Breast epithelium (tissue), 4 donors: ENCODE results near the gene TEAD4. TPM values are rescaled to one million over a fixed set of nuclear protein-coding genes. Genes with fewer than 3 reads are reported as not detected.

ENCODE experiments used
- DNase-seq, 2 donors: peaks; one replicate each; pipeline ENCODE4 v3.0.0-alpha.2; 2019; ENCODE audit warnings: low spot score in 2 of 2
- H3K27ac ChIP-seq, 2 donors: fragments of 200-600 bp; sonication (generic) in 1 of 2; one replicate each; pipeline ENCODE4 v1.5.1; 2016 to 2019; ENCODE audit warnings: mild to moderate bottlenecking in 1 of 2
- H3K27me3 ChIP-seq, 2 donors: fragments of 200-600 bp; sonication (generic) in 1 of 2; one replicate each; pipeline versions ENCODE4 v1.5.1 to v1.6.0; 2017 to 2019; ENCODE audit warnings: control low read depth in 1 of 2, mild to moderate bottlenecking in 1 of 2
- H3K36me3 ChIP-seq: fragments of 200-600 bp; one replicate; pipeline ENCODE4 v1.5.1; 2019
- H3K4me1 ChIP-seq, 2 donors: fragments of 200-600 bp; sonication (generic); one replicate each; pipeline ENCODE4 v1.5.1; 2016 to 2019; ENCODE audit warnings: control low read depth in 1 of 2
- H3K4me3 ChIP-seq, 3 donors: fragments of 200-600 bp; sonication (generic); 1 replicate in 2 of 3; 2 replicates in 1 of 3; pipeline ENCODE4 v1.5.1; 2016 to 2019; ENCODE audit warnings: mild to moderate bottlenecking in 3 of 3, moderate library complexity in 2 of 3
- H3K9me3 ChIP-seq, 2 donors: fragments of 200-600 bp; sonication (generic) in 1 of 2; one replicate each; pipeline ENCODE4 v1.5.1; 2016 to 2019; ENCODE audit warnings: control low read depth in 1 of 2
- CTCF ChIP-seq, 3 donors: fragments of 450-650 bp; IDR thresholded peaks; one replicate each; pipeline ENCODE4 v1.5.1; 2016 to 2017; ENCODE audit warnings: antibody characterized with exemption in 3 of 3, mild to moderate bottlenecking in 3 of 3, moderate library complexity in 3 of 3
- POLR2A ChIP-seq: fragments of 450-650 bp; IDR thresholded peaks from one replicate; pipeline ENCODE4 v1.6.1; 2016; ENCODE audit warnings: antibody characterized with exemption, mild to moderate bottlenecking, moderate library complexity
- POLR2AphosphoS5 ChIP-seq, 3 donors: sonication (generic); formaldehyde crosslinking; IDR thresholded peaks; one replicate each; pipeline ENCODE4 v1.6.1; 2017; ENCODE audit warnings: antibody characterized with exemption in 3 of 3
- intact Hi-C: fragments of 100-400 bp; cut with DNase I; formaldehyde crosslinking; loops from one replicate; pipeline ENCODE4 v1.15.1; 2023; ENCODE audit warnings: low total_unique reads
- total RNA-seq, 3 donors: library from RNA; depleted of rRNA; stranded (reverse); fragments of >200 nt; gene quantifications; one replicate each; pipeline ENCODE4 v1.1.0, GENCODE V29; 2016

The TEAD4 gene
- total RNA-seq, 3 donors from 2014 or later, result 2.4 to 24.3 (median 12.6) TPM

GRCh38 chr12:2936301-2936700 is 22.9 kb upstream of the TEAD4 start:
- Histone ChIP-seq H3K36me3 (no peaks in the 10 kb centered on the region), H3K4me3 (no peak overlapping the region), H3K27ac (no peak overlapping the region), H3K4me1 (no peaks in the 10 kb centered on the region), H3K9me3 (no peaks in the 10 kb centered on the region), H3K27me3 (no peaks in the 10 kb centered on the region)
- intact Hi-C loops, result no loop called here
- TF ChIP-seq POLR2A, result no peak
- TF ChIP-seq POLR2AphosphoS5 (IDR thresholded peaks at IDR 0.05), result no peak
- no peak for TF ChIP-seq CTCF (IDR thresholded peaks at IDR 0.05)
- DNase-seq, result no peak

- intact Hi-C loops, result no loop called here
- no peaks in the 10 kb centered on the region for H3K9me3 ChIP-seq
- DNase-seq, result no peak
- no peak overlapping the region for H3K4me3 ChIP-seq
- H3K4me1 ChIP-seq, result no peaks in the 10 kb centered on the region
- H3K27ac ChIP-seq, result no peak overlapping the region
- no peaks in the 10 kb centered on the region for H3K27me3 ChIP-seq
- no peak for TF ChIP-seq CTCF (IDR thresholded peaks at IDR 0.05)
- no peak for TF ChIP-seq POLR2A
- H3K36me3 ChIP-seq, result no peaks in the 10 kb centered on the region
Observed at GRCh38 chr12:2937500-2937899, 21.7 kb upstream of the TEAD4 start.

- H3K4me1 ChIP-seq, result no peaks in the 10 kb centered on the region
- no peak overlapping the region for H3K27ac ChIP-seq
- TF ChIP-seq POLR2AphosphoS5 (IDR thresholded peaks at IDR 0.05), result no peak
- no peak for TF ChIP-seq CTCF (IDR thresholded peaks at IDR 0.05)
- no peak for TF ChIP-seq POLR2A
- intact Hi-C loops, result no loop called here
- no peak for DNase-seq
- no peaks in the 10 kb centered on the region for H3K36me3 ChIP-seq
- no peaks in the 10 kb centered on the region for H3K27me3 ChIP-seq
- no peaks in the 10 kb centered on the region for H3K9me3 ChIP-seq
- H3K4me3 ChIP-seq, result no peak overlapping the region
Observed at GRCh38 chr12:2939191-2939590, 20.0 kb upstream of the TEAD4 start.

- no peaks in the 10 kb centered on the region for H3K9me3 ChIP-seq
- DNase-seq, result no peak
- no peaks in the 10 kb centered on the region for H3K27me3 ChIP-seq
- no peak overlapping the region for H3K27ac ChIP-seq
- TF ChIP-seq POLR2A (no peak), POLR2AphosphoS5 (IDR thresholded peaks at IDR 0.05) (no peak)
- intact Hi-C loops, result no loop called here
- H3K4me3 ChIP-seq, result no peak overlapping the region
- no peaks in the 10 kb centered on the region for H3K4me1 ChIP-seq
- H3K36me3 ChIP-seq, result no peaks in the 10 kb centered on the region
Observed at GRCh38 chr12:2940564-2940963, 18.6 kb upstream of the TEAD4 start.

GRCh38 chr12:2941524-2941923 is 17.7 kb upstream of the TEAD4 start:
- Histone ChIP-seq H3K36me3 (no peaks in the 10 kb centered on the region), H3K4me3 (no peak overlapping the region), H3K27ac (no peak overlapping the region), H3K27me3 (no peaks in the 10 kb centered on the region), H3K4me1 (no peaks in the 10 kb centered on the region), H3K9me3 (no peaks in the 10 kb centered on the region)
- intact Hi-C loops, result no loop called here
- TF ChIP-seq POLR2A (no peak), CTCF (IDR thresholded peaks at IDR 0.05) (no peak)
- DNase-seq, result no peak

- H3K4me1 ChIP-seq, result no peaks in the 10 kb centered on the region
- no peaks in the 10 kb centered on the region for H3K27me3 ChIP-seq
- peak in 1 of 2 donors; percentile 33 for DNase-seq
- no peak overlapping the region for H3K27ac ChIP-seq
- H3K9me3 ChIP-seq, result no peaks in the 10 kb centered on the region
- intact Hi-C loops, result no loop called here
- H3K4me3 ChIP-seq, result peak overlapping the region in 2 of 3 donors; percentile 30 to 39
- no peaks in the 10 kb centered on the region for H3K36me3 ChIP-seq
- TF ChIP-seq CTCF (IDR thresholded peaks at IDR 0.05) (peak in 2 of 3 donors; percentile 67 to 74), POLR2AphosphoS5 (IDR thresholded peaks at IDR 0.05) (no peak)
Observed at GRCh38 chr12:2944401-2945047, 14.7 kb upstream of the TEAD4 start.
